Mucosa of rectum (tissue), 2 donors: ENCODE results near the gene GRIN3A.

Source experiments
- H3K27ac ChIP-seq, 2 donors: one replicate each; pipeline ENCODE4 v1.7.0; 2013; ENCODE audit warnings: inconsistent platforms in 2 of 2, low read depth in 2 of 2, low read length in 2 of 2
- H3K27me3 ChIP-seq, 2 donors: one replicate each; pipeline ENCODE4 v1.7.0; 2013; ENCODE audit warnings: low read length in 2 of 2; ENCODE audit not compliant: control insufficient read depth in 2 of 2, insufficient read depth in 2 of 2
- H3K36me3 ChIP-seq, 2 donors: one replicate each; pipeline ENCODE4 v1.7.0; 2013; ENCODE audit warnings: low read length in 2 of 2; ENCODE audit not compliant: control insufficient read depth in 2 of 2, insufficient read depth in 2 of 2
- H3K4me1 ChIP-seq, 2 donors: one replicate each; pipeline ENCODE4 v1.7.0; 2013; ENCODE audit warnings: low read length in 2 of 2, mild to moderate bottlenecking in 1 of 2; ENCODE audit not compliant: control insufficient read depth in 2 of 2, insufficient read depth in 2 of 2
- H3K4me3 ChIP-seq, 2 donors: one replicate each; pipeline ENCODE4 v1.7.0; 2013; ENCODE audit warnings: low read length in 2 of 2
- H3K9ac ChIP-seq, 2 donors: one replicate each; pipeline ENCODE4 v1.7.0; 2013; ENCODE audit warnings: low read length in 2 of 2, low read depth in 1 of 2, mild to moderate bottlenecking in 1 of 2
- H3K9me3 ChIP-seq, 2 donors: one replicate each; pipeline ENCODE4 v1.7.0; 2013; ENCODE audit warnings: low read length in 2 of 2; ENCODE audit not compliant: control insufficient read depth in 2 of 2
- donor health status: healthy.
- donor health status: Normal muscosa, but diverticular disease.

Gene GRIN3A

DNA sequence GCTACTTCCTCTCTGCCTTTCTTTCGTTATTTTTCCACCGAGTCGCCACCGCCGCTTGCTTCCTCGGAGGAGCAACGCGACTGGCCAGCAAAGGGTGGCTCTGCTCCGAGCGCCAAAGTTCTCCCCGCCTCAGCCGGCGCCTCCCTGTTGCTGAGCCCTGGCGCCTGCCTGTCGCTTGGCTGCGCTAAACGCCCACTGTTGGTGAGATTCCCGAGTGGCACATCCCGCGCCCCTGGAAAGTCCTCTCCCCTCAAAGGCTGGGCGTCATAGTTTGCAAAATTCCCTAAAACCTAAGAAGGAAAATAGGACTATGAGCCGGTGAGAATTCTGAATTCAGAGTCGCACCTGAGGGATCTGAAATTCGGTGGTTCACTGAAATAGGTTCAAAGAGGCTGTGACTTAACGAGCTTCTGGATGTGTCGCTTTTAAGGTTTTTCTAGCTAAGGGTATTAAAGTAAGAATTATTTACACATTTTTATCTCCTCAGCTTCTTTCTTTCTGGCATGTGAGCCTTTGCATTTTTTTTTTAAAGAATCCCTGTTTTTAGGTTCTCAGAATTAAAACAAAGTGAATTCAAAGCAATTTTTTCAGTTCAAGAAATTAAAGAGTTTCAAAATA is at the start of gene GRIN3A:
Gene GRIN3A, minus strand, starts transcription at position 82 of the 618 bp plus-strand sequence. CDS start 668 bp downstream, outside the sequence.
- Histone ChIP-seq H3K27ac (no peak within 1 kb of the TSS), H3K27me3 (peaks cover 27 to 32% of the 10 kb centered on the region in 2 donors), H3K36me3 (no peaks in the 10 kb centered on the region), H3K4me1 (peaks cover 0 to 6% of the 10 kb centered on the region in 2 donors), H3K9me3 (no peaks in the 10 kb centered on the region), H3K4me3 (peak within 1 kb of the TSS; percentile 51 to 61), H3K9ac (peak within 1 kb of the TSS in 1 of 2 donors; percentile 46)

DNA sequence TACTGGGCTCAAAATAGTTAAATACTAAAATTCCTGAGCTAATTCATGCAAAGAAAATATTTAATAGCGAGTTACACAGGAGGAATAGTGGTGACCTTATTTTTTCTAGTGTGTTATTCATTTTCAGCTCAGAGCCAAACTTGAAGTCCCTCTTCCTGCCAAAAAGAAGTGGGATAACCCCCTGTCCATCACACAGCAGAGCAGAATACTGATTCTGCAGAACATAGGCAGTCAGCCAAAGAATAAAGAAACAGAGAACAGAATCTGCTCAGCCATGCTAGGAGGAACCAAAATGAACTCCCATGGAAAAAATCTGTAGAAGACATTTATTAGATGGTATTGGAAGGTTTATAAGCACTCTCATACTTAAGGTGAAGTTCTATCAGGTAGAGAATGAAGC is 49.4 kb upstream of the GRIN3A start:
- no peaks in the 10 kb centered on the region for H3K36me3 ChIP-seq
- H3K9me3 ChIP-seq, result no peaks in the 10 kb centered on the region
- H3K27me3 ChIP-seq, result no peaks in the 10 kb centered on the region
- H3K27ac ChIP-seq, result no peak overlapping the region
- no peaks in the 10 kb centered on the region for H3K4me1 ChIP-seq
- H3K9ac ChIP-seq, result no peak overlapping the region
- no peak overlapping the region for H3K4me3 ChIP-seq

DNA sequence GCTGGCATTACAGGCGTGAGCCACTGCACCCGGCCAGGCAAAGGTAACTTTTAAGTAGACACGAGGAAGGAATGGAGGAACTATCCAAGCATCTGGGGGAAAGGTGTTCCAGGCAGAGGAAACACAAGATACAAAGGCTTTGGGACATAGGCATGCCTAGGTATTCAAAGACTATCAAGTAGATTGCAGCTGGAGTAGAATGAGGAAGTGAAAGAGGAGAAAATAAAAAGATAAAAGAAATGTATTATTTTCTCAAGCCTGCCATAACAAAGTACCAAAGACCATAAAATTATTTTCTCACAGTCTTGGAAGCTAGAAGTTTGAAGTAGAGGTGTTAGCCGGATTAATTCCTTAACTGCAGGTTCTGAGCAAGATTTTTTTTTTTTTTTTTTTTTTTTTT is 39.9 kb upstream of the GRIN3A start:
- Histone ChIP-seq H3K4me3 (no peak overlapping the region), H3K27ac (no peak overlapping the region), H3K9me3 (no peaks in the 10 kb centered on the region), H3K9ac (no peak overlapping the region), H3K36me3 (no peaks in the 10 kb centered on the region), H3K27me3 (no peaks in the 10 kb centered on the region), H3K4me1 (no peaks in the 10 kb centered on the region)

DNA sequence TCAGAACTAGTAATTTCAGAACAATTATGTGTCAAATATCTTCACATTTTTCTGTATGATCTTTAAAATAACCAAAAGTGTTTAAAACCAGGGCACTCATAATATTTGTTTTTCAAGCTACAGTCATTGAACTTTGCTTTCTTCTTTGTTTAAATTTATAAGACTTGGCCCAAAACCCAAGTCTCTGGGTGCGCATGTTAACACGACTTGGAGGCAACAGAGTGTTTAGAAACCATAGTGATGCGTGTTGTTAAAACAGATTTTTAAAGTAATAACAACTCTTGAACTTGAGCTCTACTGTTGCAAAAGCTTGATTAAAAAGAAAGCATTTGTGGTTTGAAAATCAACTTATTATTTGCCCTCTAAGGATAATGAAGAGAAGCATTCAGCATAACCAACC is 26.0 kb upstream of the GRIN3A start:
- no peaks in the 10 kb centered on the region for H3K36me3 ChIP-seq
- no peak overlapping the region for H3K27ac ChIP-seq
- no peaks in the 10 kb centered on the region for H3K4me1 ChIP-seq
- no peak overlapping the region for H3K9ac ChIP-seq
- no peaks in the 10 kb centered on the region for H3K9me3 ChIP-seq
- no peaks in the 10 kb centered on the region for H3K27me3 ChIP-seq
- H3K4me3 ChIP-seq, result no peak overlapping the region

DNA sequence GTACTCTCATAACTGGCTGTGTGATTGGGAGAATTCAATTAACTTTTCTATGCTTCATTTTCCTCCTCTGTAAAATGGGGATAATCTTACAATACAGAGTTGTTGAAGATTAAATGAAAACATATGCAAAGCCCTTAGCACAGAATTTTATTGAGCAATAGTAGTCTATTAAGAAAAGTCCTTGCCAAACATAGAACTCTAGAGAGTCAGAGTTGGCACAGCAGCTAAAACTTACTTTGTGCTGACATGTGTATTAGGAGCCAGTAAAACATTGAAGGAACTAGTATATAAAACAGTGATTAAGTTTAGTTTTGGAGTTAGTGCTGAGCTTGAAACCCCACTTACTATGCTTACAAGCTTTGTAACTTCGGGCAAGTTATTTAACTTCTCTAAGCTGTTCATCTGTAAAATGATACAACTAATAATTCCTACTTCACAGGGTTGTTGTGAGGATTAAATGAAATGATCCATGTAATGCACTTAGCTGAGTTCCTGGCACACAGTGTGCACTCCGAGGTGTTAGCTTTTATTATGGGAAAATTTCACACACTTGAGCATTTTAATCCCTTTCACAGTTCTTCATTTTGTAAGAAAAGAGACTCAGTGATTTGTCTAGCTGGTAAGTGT is 20.0 kb upstream of the GRIN3A start:
- no peak overlapping the region for H3K27ac ChIP-seq
- no peaks in the 10 kb centered on the region for H3K9me3 ChIP-seq
- no peaks in the 10 kb centered on the region for H3K36me3 ChIP-seq

DNA sequence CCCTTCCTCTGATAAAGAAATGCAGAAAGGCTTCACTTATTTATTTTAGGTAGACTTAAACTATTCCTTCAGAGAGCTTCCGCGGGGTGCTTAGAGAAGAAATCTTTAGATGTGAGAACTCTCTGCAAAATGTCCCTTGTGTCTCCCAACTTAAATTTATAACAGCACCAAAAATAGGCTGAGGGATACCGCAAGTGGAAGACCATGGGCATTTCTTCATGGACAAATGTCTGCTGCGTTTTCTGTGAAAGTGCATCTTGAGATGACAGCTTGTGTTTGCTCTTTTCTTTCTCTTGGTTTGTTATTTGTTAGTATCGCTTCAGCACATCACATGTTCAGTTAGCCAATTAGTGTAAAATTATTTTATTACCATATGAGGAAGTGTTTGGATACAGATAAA is 15.3 kb upstream of the GRIN3A start:
- Histone ChIP-seq H3K36me3 (no peaks in the 10 kb centered on the region), H3K4me1 (no peaks in the 10 kb centered on the region), H3K9me3 (no peaks in the 10 kb centered on the region), H3K27ac (no peak overlapping the region), H3K27me3 (no peaks in the 10 kb centered on the region), H3K9ac (no peak overlapping the region), H3K4me3 (no peak overlapping the region)

More for the DNA sequence above, 20.0 kb upstream of the GRIN3A start:
- Histone ChIP-seq H3K4me1 (no peaks in the 10 kb centered on the region), H3K4me3 (no peak overlapping the region), H3K9ac (no peak overlapping the region), H3K27me3 (no peaks in the 10 kb centered on the region)

DNA sequence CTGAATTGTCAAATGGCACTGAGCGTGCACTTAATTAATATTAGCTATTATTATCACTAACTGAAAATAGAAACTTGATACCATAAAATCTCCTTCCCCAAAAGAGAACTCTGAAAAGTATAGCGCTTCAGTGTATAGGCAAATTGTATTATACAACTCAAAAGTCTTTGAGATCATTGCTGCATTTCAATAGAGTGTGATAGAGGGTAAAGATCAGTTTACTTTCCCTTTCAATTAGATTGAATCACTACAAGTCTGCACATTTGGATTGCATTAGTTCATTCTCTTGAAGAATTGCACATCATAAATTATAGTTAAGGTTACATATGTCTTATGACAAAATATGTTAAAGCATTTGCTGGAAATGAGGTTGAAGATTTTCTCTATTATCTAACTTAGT is 13.4 kb upstream of the GRIN3A start:
- Histone ChIP-seq H3K9me3 (no peaks in the 10 kb centered on the region), H3K9ac (no peak overlapping the region)

DNA sequence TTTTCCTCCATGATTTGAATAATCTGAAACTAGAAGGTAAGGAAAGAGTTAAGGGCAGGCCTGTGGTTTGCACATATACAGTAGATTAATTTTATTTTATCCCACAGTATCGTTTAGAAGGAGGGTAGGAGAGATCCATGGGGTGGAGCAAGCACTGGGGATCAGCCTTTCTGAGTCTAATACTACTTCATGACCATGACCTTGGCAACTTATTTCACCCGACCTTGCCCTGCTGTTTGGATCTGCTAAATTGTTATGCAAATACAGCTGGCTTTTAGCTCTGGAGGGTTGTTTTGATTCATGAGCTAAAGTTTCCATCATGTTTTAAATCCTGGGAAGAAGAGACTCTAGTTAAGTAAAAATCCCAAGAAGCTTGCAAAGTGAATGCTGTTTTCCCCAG is 864 bp upstream of the GRIN3A start:
- peaks cover 0 to 6% of the 10 kb centered on the region in 2 donors for H3K4me1 ChIP-seq
- no peak overlapping the region for H3K4me3 ChIP-seq
- peaks cover 27 to 32% of the 10 kb centered on the region in 2 donors for H3K27me3 ChIP-seq

More for the DNA sequence above, 13.4 kb upstream of the GRIN3A start:
- Histone ChIP-seq H3K4me1 (no peaks in the 10 kb centered on the region), H3K27ac (no peak overlapping the region), H3K36me3 (no peaks in the 10 kb centered on the region), H3K4me3 (no peak overlapping the region), H3K27me3 (no peaks in the 10 kb centered on the region)

DNA sequence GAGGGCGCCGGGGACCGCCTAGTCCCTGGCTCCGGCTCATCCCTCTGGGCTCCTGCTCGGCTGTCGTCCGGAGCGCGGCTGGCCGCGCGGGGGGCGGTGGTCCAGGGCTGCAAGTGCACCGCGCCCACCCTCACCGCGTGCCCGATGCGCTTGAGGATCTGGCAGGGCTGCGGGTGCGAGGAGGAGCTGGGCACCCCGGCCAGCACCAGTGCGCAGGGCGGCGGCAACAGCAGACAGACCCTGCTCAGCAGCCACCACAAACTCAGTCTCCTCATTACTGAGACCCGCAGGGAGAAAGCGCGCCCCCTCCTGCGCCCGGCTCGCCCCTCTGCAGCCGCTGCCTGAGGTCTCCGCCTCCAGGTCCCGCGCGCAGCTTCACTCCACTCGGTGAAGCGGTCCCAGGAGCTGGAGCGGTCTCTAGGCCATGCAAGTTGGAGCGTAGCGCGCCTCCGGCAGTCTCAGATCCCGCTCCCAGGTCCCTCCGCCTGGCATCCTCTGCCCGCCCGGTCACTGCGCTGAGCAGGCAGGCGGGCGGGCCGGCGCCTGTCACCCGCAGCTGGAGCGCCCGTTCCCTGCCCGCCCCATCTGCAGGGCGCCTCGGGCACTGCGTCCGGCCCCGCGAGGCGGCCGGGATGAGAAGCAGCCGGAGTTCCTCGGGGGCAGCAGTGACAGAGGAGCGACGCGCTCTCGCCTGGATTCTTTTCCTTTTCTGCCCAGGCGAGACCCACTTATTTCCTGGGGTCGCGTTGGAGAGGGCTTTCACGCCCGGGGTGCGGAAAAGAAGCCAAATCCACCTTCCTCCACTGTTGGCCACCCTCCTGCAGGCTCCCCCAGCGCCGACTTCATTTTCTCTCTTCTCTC is 512 bp downstream of the GRIN3A start:
- Histone ChIP-seq H3K36me3 (no peaks in the 10 kb centered on the region), H3K9me3 (no peaks in the 10 kb centered on the region), H3K27me3 (peaks cover 27 to 32% of the 10 kb centered on the region in 2 donors), H3K27ac (no peak overlapping the region), H3K4me3 (peak overlapping the region; percentile 51 to 61), H3K9ac (peak overlapping the region in 1 of 2 donors; percentile 46), H3K4me1 (peaks cover 0 to 6% of the 10 kb centered on the region in 2 donors)

More for the DNA sequence above, 864 bp upstream of the GRIN3A start:
- Histone ChIP-seq H3K27ac (no peak overlapping the region), H3K9ac (no peak overlapping the region), H3K36me3 (no peaks in the 10 kb centered on the region), H3K9me3 (no peaks in the 10 kb centered on the region)

DNA sequence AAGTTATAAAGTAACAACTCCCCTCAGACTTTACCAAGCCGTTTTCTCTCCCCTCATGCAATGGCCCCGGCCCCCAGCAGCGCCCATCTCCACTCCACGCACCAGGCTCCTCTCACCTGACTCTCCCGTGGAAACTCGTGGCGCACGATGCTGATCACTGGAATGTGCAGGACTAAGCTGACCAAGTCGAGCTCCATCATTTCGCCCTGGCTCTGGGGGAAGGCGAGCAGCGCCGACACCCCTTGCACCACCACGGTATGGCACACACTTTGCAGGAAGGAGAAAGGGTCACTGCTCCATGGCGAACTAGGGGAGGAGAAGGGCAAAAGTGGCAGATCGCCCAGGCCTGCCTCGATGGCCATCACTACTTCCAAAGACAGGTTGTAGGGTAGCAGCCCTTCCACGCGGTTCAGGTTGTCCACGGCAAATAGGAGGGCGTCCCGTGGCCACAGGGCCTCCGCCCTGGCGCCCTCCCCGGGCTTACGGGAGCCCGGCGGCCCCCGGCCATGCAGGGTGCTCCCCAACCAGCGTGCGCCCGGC is 1.2 kb downstream of the GRIN3A start:
- Histone ChIP-seq H3K9ac (no peak overlapping the region), H3K27ac (no peak overlapping the region), H3K4me1 (peaks cover 0 to 6% of the 10 kb centered on the region in 2 donors), H3K36me3 (no peaks in the 10 kb centered on the region), H3K27me3 (peaks cover 27 to 32% of the 10 kb centered on the region in 2 donors), H3K4me3 (no peak overlapping the region), H3K9me3 (no peaks in the 10 kb centered on the region)
